HL-60/S4 (cell line): Measurements from ENCODE around the gene FAHD2A.
"Not testable (repeated sequence)": the region's sequence is repeated elsewhere in the genome, so short reads cannot be mapped to it uniquely, and the experiment has no call there.

Experiments
- in situ Hi-C: fragments of 300-500 bp; cut with MboI; formaldehyde crosslinking; loops from 2 replicates; pipeline ENCODE4 v1.14.3; 2022; ENCODE audit warnings: low sequenced_read_pairs

Gene FAHD2A

DNA sequence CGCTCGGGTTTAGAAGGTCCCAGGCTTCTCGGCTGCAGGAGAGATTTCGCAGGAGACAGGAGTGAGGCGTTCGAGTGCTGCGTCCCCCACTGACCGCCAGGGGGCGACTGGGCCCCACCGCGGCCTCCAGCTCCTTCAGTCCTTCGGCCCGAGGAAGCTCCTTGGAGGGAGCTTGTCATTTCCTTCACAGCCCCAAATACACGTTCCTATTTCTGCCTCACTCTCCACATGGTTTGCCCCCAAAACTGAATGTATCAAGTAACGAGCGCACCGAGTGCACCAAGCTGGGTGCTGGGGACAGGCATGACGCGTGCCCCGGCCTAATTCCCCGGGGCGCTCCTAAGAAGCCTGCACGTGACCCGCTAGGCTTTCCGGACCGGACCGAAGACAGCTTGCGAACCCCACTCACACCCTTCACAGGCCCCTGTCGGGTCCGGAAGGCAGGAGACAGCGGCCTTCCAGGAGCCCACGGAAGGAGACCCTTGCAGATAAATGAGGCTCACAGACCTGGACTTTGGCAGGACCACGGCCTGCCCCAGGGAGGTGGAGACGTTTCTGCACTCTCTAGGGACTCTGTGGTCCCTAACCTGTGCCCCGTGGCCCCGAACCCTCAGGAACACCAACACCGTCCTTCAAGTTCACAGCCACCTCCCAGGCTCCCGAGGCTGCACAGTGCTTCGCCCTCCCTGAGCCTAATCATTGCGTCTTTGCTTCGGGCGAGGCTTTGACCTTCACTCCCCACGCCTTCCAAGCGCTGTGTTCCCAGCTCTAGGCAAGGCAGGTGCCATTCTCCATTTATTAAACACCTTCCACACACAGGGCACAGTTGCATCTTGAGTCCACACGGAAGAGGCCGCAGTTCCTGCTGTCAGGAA lies 13.0 kb upstream of the FAHD2A start:
- in situ Hi-C loops = no loop called here

DNA sequence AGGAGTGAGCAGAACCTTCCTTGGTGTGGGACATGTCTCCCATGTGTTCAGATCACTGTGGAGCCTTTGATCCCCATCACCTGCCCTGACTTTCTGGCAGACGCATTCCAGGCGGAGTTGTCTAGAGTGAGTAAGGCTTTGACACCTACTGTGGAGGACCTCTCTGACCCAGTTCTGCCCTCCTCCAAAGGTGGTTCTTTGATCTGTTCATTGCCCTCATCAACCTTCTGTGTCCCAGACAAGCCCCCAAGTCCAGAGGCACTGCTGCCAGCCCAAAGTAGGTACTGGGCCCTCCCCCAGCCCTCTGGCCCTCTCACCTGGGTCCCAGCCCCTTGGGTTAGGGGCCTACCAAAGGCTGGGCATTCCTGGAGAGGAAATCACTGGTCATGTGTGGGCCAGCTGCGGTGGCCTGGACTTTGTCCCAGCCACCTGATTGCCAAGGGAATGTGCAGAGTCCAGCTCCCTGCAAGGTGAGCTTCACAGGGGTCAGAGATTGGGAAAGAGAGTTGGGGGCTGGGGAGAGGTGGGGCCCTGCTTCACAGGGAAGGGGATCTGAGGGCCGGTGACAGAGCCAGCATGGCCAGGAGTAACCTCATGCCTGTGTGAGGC lies 12.1 kb upstream of the FAHD2A start:
- in situ Hi-C loops = no loop called here

DNA sequence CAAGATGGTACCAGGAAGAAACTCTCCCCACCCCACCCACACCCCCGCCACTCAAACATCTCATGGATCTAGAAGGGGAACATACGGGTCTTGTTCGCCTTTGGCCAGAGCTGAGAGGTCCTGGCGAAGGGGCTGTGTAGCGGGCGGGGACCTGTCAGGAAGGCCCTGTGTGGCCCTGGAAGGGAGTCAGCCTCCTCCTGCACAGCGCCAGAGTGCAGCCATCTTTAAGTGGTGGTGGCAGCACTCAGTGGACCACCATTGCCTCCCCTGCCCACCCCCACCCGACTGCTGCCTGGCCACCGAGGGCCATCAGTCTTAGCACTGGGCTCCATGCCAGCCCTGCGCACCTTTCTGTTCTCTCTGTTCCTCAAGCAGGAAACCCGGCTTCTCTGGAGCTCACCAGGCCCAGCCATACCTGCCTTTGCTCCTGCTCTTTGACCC lies 11.6 kb upstream of the FAHD2A start:
- in situ Hi-C loops = no loop called here

DNA sequence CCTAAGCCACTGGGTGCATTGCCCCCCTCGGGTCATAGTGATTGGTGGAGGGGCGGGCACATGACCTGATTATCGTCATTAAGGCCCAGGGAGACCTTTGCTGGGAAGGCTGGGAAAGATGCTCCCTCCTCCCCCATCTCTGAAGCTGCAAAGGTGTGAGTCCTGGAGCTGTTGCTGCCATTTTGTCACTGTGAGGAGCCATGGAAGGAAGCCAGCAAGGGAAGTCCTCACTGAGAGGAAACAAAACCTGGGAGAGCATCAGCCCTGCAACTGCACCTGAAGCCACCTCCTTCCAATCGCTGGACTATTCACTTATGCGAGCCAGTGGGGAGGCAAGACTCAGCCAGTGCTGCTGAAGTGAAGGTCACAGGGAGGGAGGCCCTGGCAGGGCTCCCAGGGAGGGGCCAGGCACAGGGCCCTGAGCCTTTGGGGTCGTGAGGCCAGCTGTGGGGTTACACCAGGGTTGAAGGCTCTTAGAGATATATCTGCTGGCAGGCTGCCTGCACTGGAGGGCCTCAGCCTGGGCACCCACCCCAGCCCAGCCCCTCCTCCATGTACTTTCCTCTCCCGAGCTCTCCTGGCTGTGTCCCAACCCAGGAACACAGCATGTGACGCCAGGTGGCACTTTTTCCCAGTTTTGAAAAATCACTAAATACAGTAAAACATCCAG lies 10.7 kb upstream of the FAHD2A start:
- in situ Hi-C loops = no loop called here

DNA sequence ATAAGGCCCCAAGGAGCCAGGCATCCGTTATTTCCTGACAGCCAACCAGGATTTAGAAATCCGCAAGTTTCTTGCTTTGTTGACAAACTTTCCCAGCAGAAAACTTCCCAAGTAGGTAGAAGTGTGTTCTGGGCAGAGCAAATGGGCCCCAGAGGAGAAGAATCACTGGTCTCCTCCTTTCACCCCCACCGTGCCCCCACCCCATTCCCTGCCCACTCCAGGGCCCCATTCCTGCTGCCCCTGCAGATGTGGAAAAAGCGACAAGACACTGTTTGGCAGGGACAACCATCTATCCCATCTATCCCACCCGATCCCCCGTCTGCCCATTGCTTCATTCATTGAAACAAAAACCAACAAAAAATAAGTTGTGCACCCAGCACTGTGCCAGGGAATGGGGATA lies 10.2 kb upstream of the FAHD2A start:
- in situ Hi-C loops = no loop called here

DNA sequence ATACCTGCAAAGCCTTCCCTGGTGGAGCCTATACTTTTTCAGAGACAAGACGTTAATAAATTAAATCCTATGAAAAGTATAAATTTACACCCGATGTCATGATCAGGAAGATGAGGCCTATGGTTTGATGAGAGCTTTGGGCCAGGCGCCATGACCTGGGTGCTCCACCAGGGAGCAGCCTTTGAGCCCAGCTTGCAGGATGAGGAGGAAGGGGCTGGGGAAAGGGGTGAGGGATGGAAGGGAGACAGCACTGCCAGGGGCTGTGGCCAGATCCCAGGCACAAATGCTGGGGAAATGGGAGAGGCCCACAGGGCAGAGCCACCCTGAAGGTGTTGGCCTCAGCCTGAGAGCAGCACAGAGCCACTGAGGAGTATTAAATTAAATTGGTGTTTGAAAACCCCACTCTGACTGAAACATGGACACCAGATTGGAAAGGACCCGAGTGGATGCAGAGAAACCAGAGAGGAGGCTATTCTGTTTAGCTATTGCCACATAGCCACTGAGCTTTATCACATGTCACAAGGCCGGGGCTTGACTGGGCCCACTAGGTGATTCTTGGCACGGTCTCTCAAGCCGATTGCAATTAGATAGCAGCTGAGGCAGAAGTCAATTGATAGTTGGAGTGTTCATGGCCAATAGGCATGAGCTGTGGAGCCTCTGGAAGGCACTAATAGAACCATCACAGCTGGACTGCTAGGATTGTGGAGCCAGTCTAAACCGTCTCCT lies 9.6 kb upstream of the FAHD2A start:
- in situ Hi-C loops = no loop called here

DNA sequence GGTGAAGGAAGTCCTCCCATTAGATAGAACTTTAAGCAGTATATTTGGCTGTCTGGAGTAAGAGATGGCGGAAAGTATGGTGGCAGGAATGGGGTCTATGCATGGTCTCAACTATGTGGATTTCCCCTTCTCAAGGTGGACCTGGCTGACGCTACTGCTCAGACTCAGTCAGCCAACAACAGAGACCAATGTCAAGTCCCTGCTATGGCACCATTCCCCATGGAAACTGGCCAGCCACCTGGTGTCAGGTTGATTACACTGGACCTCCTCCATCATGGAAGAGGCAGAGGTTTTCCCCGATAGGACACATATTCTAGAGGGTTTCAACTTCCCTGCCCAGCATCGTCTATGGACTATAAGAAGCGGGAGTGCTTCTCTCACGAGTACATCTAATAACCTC lies 8.6 kb upstream of the FAHD2A start:
- in situ Hi-C loops = no loop called here

DNA sequence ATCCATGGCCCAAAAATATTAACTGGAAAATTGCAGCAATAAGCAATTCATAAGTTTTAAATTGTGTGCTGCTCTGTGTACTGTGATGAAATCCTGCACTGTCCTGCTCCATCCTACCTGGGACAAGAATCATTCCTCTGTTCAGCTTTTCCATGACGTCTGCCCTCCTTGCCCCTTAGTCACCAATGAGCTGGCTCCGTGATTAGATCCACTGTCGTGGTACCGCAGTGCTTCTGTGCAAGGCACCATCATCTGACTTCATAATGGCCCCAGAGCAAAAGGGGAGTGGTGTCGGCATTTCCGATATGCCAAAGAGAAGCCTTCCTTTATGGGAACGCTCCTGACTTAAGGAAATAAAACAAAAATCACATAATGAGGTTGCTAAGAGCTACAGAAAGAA lies 3.4 kb upstream of the FAHD2A start:
- in situ Hi-C loops = no loop called here

DNA sequence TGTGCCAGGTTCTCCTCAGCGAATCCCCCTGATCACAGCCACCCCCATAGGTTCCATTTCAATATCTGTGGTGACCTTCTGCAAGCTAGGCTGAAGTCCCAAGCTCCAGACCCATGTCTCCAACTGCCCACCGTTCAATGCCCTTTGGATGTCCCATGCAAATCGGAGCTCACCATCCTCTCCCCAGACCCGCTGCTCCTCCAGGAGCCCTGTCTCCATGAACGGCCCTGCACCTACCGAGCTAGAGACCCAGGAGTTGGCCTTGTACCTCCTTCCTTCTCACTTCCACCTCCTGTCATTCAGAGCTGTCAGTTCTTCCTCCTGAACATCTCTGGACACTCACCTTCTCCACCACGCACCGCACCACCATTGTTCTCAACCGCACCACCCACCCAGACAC lies 1.0 kb upstream of the FAHD2A start:
- in situ Hi-C loops = no loop called here

DNA sequence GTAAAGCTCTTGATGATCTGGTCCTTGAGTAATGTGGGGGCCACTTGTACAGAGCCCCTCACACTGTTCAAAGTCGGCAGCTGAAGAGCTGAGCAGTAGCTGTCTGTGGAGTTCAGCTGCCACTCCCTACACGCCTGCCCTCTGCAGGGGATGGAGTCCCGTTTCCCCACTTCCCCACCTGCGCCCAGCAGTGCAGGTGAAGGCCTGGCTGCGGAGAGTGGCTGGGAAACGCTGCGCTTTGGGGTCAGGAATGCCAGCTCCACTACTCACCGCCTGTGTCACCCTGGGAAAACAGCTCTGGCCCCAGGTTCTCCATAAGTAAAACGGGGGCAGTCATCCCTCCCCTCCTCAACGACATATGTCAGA lies 521 bp upstream of the FAHD2A start:
- in situ Hi-C loops = not testable (repeated sequence)

DNA sequence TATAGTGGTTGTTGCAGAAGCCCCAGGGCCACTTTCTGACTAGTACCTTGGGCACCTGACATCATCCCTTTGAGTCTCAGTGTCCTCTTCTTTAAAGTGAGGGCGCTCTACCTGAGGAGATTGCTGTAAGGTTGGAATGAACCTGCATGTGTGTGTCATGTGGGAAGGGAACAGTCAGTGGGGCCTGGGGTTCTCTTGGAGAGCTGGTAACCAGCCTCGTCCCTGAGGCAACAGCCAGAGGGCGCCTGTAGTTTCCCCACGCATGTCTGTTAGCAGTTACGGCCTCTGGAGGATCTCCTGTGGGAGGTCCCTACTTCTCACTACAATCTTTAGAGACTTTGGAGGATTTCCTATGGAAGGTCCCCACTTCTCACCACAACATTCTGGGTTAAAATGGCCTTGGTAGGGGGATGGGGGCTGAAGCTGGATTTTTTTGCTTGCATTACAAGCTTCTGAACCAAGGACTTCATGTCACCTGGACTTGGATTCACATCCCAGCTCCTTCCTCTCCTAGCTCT lies 755 bp downstream of the FAHD2A start:
- in situ Hi-C loops = not testable (repeated sequence)

DNA sequence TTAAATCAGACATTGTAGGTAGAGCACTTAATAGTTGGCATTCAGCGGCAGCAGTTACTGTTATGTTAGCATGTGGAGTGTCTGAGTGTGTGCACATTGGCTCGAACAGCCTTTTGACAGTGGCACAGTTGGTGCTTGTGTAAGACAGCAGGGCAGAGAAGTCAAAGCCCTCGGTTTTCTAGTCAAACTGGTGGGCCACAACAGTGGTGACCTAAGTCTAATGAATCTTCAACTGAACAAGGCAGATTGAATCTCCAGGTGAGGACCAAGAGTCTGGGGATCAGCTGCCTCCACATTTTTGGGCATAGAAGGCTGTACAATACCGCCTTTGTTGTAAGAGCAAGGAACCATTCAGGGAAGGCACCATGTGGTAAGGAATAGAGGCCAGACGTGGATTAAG lies 1.3 kb downstream of the FAHD2A start:
- in situ Hi-C loops = not testable (repeated sequence)

DNA sequence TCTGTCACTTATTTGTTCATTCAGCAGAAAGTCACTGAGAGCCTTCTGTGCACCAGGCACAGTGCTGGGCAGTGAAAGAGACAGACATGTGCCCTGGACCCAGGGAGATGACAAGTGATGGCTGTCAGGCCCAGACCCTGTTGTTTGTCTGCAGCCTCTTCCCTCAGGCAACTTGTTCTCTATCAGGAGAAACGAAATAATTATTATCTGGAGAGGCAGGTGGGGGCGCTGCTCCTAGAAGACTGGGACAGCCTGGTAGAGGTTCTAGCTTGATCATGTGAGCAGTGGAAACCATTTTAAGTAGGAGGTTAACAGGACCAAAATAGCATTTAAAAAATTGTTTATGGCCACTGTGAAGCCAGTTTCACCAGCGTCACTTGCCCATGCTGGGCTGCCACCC lies 2.2 kb downstream of the FAHD2A start:
- in situ Hi-C loops = not testable (repeated sequence)

DNA sequence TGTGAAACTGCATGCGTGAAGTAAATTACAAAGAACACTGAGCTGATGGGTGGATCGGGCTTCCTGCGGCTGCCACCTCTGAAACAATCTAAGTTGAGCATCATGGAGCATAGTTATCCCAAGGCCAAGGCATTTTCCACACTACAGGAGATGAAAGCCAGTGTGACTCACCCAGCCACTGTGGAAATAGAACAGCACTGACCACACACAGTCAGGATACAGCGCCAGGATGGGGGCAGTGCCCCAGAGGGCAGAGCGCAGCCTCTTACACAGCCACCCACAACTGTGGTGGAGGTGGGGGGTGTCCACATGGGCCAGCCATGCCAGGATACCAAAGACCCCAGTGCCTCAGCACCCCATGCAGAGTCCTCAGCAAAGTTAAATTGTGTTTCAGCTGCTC lies 8.7 kb downstream of the FAHD2A start:
- in situ Hi-C loops = not testable (repeated sequence)

DNA sequence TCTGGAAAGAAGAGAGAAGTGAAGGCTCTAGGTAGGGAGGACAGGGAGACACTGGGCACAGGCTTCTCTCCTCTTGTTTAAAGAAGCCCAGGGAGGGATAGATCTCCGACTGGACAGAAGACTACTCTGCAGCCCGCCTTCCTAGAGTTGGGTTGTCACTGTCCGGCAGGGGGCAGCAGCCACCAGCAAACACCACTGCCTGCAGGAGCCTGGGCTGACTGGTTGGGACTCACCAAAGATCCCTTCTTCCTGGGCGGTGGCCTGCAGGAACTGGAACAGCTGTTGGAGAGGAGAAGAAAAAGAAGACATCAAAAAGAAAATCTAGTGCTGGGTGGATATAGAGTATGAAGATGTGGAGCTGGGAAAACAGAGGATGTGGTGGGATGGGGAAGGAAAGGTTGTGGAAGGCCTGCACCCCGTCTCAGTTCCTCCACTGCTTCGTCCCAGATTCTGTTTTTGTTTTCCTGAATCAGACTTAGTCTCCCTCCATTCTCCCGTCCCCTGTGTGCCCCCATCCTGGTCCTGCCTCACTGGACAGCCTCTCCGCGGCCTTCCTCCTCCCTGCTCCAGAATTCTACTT lies 11.6 kb downstream of the FAHD2A start:
- in situ Hi-C loops = not testable (repeated sequence)

DNA sequence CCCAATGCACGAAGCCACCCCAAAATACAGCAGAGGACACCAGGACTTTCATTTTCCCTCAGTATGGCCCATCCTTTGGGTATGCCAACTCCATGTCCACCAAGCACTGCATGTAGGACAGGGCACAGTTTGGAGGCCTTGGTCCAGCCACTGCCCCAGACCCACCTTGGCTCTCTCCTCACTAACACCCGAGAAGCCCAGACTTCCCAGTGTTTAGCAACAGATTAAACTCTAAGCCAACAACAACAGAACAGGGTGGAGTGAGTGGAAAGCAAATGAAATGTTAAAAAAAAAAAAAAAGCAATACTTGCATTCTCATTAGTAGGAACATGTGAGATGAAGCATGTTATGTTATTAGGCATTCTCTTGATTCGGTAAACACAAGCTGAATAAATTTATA lies 12.6 kb downstream of the FAHD2A start:
- in situ Hi-C loops = not testable (repeated sequence)

DNA sequence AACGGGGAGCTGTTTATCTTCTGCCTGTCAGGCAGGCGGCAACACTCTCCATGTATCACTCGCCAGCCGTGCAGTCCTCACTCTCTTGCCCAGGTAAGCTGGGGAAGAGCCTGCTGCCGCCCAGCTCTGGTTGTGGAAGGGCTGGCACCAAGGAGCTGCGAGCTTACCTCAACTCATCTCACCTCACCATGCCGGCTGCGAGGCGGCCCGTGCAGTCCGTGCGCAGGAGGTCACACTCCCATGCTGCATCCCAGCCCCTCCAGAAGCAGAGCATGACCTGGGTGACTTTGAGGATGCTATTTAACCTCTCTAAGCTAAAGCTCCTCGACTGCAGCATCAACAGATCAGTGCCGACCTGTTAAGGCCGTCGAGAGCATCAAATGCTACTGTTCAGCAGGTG lies 13.1 kb downstream of the FAHD2A start:
- in situ Hi-C loops = not testable (repeated sequence)

DNA sequence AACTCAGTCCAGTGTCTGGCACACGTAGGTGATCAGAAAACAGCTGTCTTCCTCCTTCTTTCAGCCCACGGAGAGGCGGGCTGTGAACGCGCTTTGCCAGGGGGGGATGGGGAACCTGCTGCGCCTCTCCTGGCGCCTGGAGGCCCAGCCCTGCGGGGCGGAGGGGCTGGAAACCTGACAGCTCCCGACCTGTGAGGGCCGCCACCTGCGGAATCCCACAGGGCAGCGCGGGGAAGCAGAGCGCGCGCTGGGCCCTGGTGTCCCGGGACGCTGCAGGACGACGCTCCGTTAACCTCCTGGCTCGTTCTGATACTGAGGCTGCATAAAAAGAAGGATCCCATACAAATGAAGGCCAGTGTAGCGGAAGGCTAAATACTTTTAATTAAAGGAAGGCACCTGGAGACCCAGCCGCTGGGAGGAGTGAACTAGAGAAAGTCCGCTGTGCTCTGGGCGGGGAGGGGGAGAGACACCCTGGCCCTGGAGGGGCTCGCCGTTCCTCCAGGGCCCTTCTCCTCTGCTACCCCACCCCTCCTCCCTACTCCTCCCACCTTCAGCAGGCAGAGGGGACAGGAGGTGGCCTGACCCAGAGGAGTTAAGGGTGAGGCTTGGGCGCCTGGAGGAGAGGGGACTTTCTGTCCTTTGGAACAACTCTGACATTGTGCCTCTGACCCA lies 24.8 kb downstream of the FAHD2A start:
- in situ Hi-C loops = not testable (repeated sequence)

DNA sequence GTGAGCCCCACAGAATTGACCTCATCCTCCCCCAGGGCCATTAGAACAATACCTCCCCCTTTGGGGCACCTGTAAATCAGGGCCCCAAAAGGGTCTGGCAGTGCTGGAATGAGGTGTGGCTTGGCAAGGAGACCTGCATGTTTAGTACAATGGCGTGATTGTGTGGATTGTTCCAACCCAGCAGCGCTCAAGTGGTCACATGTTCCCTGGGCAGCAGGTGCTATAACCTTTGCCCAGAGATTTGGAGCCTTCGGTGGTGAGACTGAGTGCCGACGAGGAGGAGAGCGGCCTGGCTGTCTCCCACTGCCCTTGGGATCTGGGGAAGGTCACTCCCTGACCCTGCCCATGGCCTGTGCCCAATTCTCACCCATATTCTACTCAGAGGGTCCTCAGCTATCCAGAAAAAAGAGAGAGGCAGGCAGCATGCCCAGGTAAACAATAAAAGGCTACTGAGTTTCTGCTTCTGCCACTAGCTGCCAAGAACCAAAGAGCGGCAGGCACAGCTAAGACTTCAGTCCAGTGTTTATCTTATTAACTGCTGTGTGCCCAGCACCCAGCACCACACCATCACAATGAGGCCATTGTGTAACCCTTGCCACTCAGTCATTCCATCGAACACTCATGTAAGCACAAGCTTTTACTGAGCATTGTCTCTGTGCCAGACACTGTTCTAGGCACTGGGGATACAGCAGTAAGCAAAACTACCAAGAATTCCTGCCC lies 27.4 kb downstream of the FAHD2A start:
- in situ Hi-C loops = not testable (repeated sequence)

DNA sequence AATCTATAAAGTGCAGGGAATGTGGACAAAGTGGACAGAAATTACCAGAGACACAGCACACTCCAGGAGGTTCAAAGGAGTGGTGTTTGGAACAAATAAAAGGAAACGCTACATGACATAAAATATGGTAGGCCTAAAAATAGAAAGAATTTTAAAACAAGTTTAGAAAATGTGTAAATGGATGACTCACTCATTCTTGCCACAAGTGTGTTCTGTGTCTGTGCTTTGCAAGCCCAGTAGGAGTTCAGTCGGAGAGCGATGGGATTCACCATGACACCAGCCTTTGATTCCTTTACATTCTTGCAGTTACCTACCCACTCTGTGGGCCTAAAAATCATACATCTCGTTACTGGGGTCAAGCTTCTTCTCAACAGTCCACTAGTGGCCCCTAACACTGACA lies 30.9 kb downstream of the FAHD2A start:
- in situ Hi-C loops = not testable (repeated sequence)
